Caco-2 (cell line): ENCODE results near the gene SCUBE3. TPM values are rescaled to one million over a fixed set of nuclear protein-coding genes. Genes with fewer than 3 reads are reported as not detected.

Source experiments
- BruUV-seq: library from RNA; stranded (reverse); fragments of 400-500 nt; replicated peaks from 2 replicates; lab custom pipeline; 2021; lab: Mats Ljungman, UMichigan
- CTCF ChIA-PET: fragments of 300-600 bp; sonication (Branson Sonifier 250); formaldehyde crosslinking; loops from one replicate; lab custom pipeline; 2022; ENCODE audit warnings: antibody characterized with exemption; lab: Charles Lee
- POLR2A ChIA-PET: fragments of 300-600 bp; sonication (Branson Sonifier 250); formaldehyde crosslinking; loops from one replicate; lab custom pipeline; 2022; ENCODE audit warnings: antibody characterized with exemption; lab: Charles Lee
- DNase-seq, 2 experiments: peaks; one replicate each; pipeline versions ENCODE4 v3.0.0 to v3.0.0-alpha.2; 2020 to 2022
- H3K27me3 ChIP-seq: replicated peaks from 2 replicates; pipeline ENCODE4 v1.6.0; 2011; ENCODE audit warnings: low read length; ENCODE audit not compliant: control insufficient read depth, insufficient read depth
- H3K36me3 ChIP-seq: 2 replicates; pipeline ENCODE4 v1.5.1; 2011; ENCODE audit warnings: low read length; ENCODE audit not compliant: control insufficient read depth, insufficient read depth
- H3K4me1 ChIP-seq: fragments of 250-450 bp; sonication (Bioruptor Pico); 2 replicates; pipeline ENCODE4 v1.5.1; 2020; ENCODE audit warnings: mild to moderate bottlenecking
- H3K4me3 ChIP-seq: 2 replicates; pipeline ENCODE4 v1.5.1; 2011; ENCODE audit warnings: low read depth, mild to moderate bottlenecking, control low read depth, low read length
- H3K9me3 ChIP-seq: fragments of 250-450 bp; sonication (Bioruptor Pico); 2 replicates; pipeline ENCODE4 v1.5.1; 2020; ENCODE audit warnings: mild to moderate bottlenecking, moderate library complexity
- H3K27ac Mint-ChIP-seq: one replicate; pipeline ENCODE4 v1.8.0; 2022; ENCODE audit warnings: mixed read lengths; ENCODE audit not compliant: unreplicated experiment
- H3K27me3 Mint-ChIP-seq: one replicate; pipeline ENCODE4 v1.8.0; 2022; ENCODE audit warnings: mixed read lengths; ENCODE audit not compliant: insufficient read depth, unreplicated experiment
- H3K36me3 Mint-ChIP-seq: one replicate; pipeline ENCODE4 v1.8.0; 2022; ENCODE audit warnings: mild to moderate bottlenecking, mixed read lengths; ENCODE audit not compliant: insufficient read depth, unreplicated experiment
- H3K4me1 Mint-ChIP-seq: one replicate; pipeline ENCODE4 v1.8.0; 2022; ENCODE audit warnings: low read depth, mixed read lengths; ENCODE audit not compliant: unreplicated experiment
- H3K4me3 Mint-ChIP-seq: one replicate; pipeline ENCODE4 v1.8.0; 2022; ENCODE audit warnings: mild to moderate bottlenecking, moderate library complexity, mixed read lengths; ENCODE audit not compliant: unreplicated experiment
- H3K9me3 Mint-ChIP-seq: one replicate; pipeline ENCODE4 v1.8.0; 2022; ENCODE audit warnings: mixed read lengths; ENCODE audit not compliant: unreplicated experiment
- intact Hi-C: fragments of 100-400 bp; cut with micrococcal nuclease; formaldehyde crosslinking; loops from one replicate; pipeline ENCODE4 v1.10.0; 2022; ENCODE audit not compliant: unreplicated experiment
- total RNA-seq: library from RNA; stranded (reverse); gene quantifications from 2 replicates; pipeline ENCODE4 v1.2.3, GENCODE V29; 2022
- TF ChIP-seq, protein P1 (sequence below), 2 experiments: fragments of 200-600 bp in 1 of 2; IDR thresholded peaks; 1 replicate in 1 of 2; 2 replicates in 1 of 2; pipeline versions ENCODE4 v1.5.1 to v1.8.0; 2011 to 2022; ENCODE audit warnings: antibody characterized with exemption in 1 of 2, control low read depth in 1 of 2, inconsistent platforms in 1 of 2, low read depth in 1 of 2, low read length in 1 of 2, mild to moderate bottlenecking in 1 of 2, moderate library complexity in 1 of 2; ENCODE audit not compliant: insufficient read depth in 1 of 2, severe bottlenecking in 1 of 2, unreplicated experiment in 1 of 2

The SCUBE3 gene
- total RNA-seq, 1 experiment from 2014 or later, result 1.3 TPM

- TF ChIP-seq, protein P1, sequence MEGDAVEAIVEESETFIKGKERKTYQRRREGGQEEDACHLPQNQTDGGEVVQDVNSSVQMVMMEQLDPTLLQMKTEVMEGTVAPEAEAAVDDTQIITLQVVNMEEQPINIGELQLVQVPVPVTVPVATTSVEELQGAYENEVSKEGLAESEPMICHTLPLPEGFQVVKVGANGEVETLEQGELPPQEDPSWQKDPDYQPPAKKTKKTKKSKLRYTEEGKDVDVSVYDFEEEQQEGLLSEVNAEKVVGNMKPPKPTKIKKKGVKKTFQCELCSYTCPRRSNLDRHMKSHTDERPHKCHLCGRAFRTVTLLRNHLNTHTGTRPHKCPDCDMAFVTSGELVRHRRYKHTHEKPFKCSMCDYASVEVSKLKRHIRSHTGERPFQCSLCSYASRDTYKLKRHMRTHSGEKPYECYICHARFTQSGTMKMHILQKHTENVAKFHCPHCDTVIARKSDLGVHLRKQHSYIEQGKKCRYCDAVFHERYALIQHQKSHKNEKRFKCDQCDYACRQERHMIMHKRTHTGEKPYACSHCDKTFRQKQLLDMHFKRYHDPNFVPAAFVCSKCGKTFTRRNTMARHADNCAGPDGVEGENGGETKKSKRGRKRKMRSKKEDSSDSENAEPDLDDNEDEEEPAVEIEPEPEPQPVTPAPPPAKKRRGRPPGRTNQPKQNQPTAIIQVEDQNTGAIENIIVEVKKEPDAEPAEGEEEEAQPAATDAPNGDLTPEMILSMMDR (IDR thresholded peaks at IDR 0.05; ENCODE audit: insufficient read depth in 1 of 2, low read depth in 1 of 2, low read length in 1 of 2, severe bottlenecking in 1 of 2, unreplicated experiment in 1 of 2), result no peak
- H3K9me3 Mint-ChIP-seq, result no peaks in the 10 kb centered on the region
- Histone ChIP-seq H3K27me3 (no peaks in the 10 kb centered on the region), H3K4me3 (no peak overlapping the region), H3K4me1 (no peaks in the 10 kb centered on the region), H3K9me3 (no peaks in the 10 kb centered on the region), H3K36me3 (no peaks in the 10 kb centered on the region)
- no peak for DNase-seq
- H3K36me3 Mint-ChIP-seq, result no peaks in the 10 kb centered on the region
- H3K27ac Mint-ChIP-seq, result no peak overlapping the region
- POLR2A ChIA-PET, result no interaction called here
- H3K27me3 Mint-ChIP-seq, result no peaks in the 10 kb centered on the region
- no TSS peak for BruUV-seq
- CTCF ChIA-PET, result no interaction called here
- intact Hi-C loops, result no loop called here
- no peak overlapping the region for H3K4me3 Mint-ChIP-seq
- no peaks in the 10 kb centered on the region for H3K4me1 Mint-ChIP-seq
Measured at GRCh38 chr6:35273822-35274559, 60.2 kb downstream of the SCUBE3 start.

GRCh38 chr6:35275744-35276260 lies 62.0 kb downstream of the SCUBE3 start:
- Mint-ChIP-seq H3K27me3 (no peaks in the 10 kb centered on the region), H3K9me3 (no peaks in the 10 kb centered on the region), H3K4me3 (no peak overlapping the region), H3K27ac (no peak overlapping the region), H3K36me3 (no peaks in the 10 kb centered on the region), H3K4me1 (no peaks in the 10 kb centered on the region)
- CTCF ChIA-PET, result no interaction called here
- POLR2A ChIA-PET, result no interaction called here
- TF ChIP-seq, protein P1 (IDR thresholded peaks at IDR 0.05; ENCODE audit: insufficient read depth in 1 of 2, low read depth in 1 of 2, low read length in 1 of 2, severe bottlenecking in 1 of 2, unreplicated experiment in 1 of 2), result no peak
- H3K9me3 ChIP-seq, result no peaks in the 10 kb centered on the region
- BruUV-seq, result no TSS peak
- no peaks in the 10 kb centered on the region for H3K36me3 ChIP-seq
- no peaks in the 10 kb centered on the region for H3K27me3 ChIP-seq
- H3K4me1 ChIP-seq, result no peaks in the 10 kb centered on the region
- no peak overlapping the region for H3K4me3 ChIP-seq
- intact Hi-C loops, result no loop called here
- no peak for DNase-seq

DNA sequence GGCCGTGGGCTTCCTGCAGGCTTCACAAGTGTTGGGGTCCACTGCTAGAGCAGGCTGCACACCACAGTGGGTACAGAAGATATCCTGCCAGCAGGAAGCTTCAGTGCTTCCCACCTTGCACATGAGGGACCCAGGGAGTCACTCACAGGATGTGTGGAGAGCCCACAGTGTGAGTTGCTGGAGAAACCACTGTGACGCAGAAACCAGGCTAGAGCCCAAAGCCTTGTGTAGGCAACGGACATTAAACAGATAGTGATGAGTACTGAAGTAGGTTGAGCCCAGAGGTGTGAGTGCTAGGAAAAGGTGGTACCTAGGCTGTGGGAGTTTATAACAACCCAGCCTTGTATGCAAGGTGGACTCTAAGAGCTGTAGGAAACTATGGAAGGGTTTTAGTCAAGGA lies 65.0 kb downstream of the SCUBE3 start:
- no peaks in the 10 kb centered on the region for H3K9me3 ChIP-seq
- no TSS peak for BruUV-seq
- H3K4me1 Mint-ChIP-seq, result no peaks in the 10 kb centered on the region
- TF ChIP-seq, protein P1 (IDR thresholded peaks at IDR 0.05; ENCODE audit: insufficient read depth in 1 of 2, low read depth in 1 of 2, low read length in 1 of 2, severe bottlenecking in 1 of 2, unreplicated experiment in 1 of 2), result no peak
- H3K27me3 Mint-ChIP-seq, result no peaks in the 10 kb centered on the region
- H3K4me3 Mint-ChIP-seq, result no peak overlapping the region
- no peak overlapping the region for H3K4me3 ChIP-seq
- POLR2A ChIA-PET, result no interaction called here
- no peak overlapping the region for H3K27ac Mint-ChIP-seq
- CTCF ChIA-PET, result no interaction called here
- no peak for DNase-seq
- H3K36me3 Mint-ChIP-seq, result no peaks in the 10 kb centered on the region
- H3K9me3 Mint-ChIP-seq, result no peaks in the 10 kb centered on the region
- intact Hi-C loops, result no loop called here
- H3K4me1 ChIP-seq, result no peaks in the 10 kb centered on the region
- H3K36me3 ChIP-seq, result no peaks in the 10 kb centered on the region
- no peaks in the 10 kb centered on the region for H3K27me3 ChIP-seq
